ENCODE data around the gene TSPAN7.

DNA sequence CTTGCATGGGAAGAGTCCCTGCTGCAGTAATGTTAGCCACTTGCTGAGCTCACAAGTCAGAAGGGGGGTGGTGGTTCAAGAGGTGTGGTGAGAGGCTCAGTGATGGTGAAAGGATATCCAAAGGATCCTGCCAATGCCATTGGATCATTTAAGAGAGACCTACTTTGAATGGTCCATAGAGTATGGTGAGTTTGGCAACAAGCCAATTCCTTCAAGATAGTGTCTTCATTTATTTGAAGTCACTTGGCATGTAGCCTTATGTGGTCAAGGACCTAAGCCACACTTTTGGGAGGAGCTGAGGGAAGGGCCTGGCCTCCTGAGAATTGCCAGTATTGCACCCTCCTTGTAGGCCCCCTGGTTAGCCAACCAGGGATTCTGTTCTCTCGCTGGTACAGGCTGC lies 87.9 kb downstream of the TSPAN7 start:
- TF ChIP-seq CTCF (conservative IDR thresholded peaks at IDR 0.05; ENCODE audit: low read depth, low read length) (no peak), EZH2 (IDR thresholded peaks at IDR 0.05; ENCODE audit: low read length, unreplicated experiment) (no peak)
